GM19099 (cell line): ENCODE data around the gene NINJ2.
A peak's percentile ranks its signal among the peaks of the same experiment; 100 is the strongest.

Source experiments
- POLR2A ChIP-seq: IDR thresholded peaks from 3 replicates; pipeline ENCODE4 v1.6.1; 2011; ENCODE audit warnings: low read depth; ENCODE audit not compliant: insufficient read length; ENCODE audit errors: extremely low read depth

NINJ2 gene

DNA sequence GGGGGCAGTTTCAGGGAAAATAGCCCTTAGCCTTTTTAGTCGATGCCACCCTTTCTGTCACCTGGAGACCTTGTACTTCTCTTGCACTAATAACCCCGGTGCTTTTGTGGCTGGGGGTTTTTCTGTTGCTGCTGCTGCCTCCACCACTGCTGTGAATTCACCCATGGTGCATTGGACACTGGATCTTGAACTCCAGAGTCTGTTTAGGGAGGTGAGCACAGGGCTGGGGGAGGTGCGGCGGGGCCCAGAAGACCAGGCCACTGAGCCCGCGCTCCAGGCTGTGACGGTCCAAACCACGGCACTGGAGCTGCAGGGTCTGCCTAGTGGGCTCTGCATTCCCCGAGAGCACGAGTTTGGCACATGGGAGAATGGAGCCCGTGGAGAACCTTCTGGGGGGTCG lies 100.6 kb downstream of the NINJ2 start:
- no peak for TF ChIP-seq POLR2A

- no peak for TF ChIP-seq POLR2A
Observed at GRCh38 chr12:561908-562593, 101.2 kb downstream of the NINJ2 start.

DNA sequence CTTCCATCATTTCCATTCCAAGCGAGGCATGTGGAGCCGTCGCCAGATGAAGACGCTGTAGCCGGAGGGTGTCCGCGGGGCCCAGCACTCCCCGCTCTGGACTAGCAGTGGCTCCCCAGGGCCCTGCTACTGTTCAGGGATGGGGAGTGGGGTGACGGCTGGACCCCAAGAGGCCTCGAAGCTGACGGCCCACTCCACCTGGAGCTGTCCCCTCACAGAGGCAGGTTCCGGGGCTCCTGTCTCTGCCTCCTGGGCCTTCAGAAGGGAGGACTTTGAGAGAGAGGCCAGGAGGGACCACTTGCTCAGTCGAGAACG lies 101.9 kb downstream of the NINJ2 start:
- no peak for TF ChIP-seq POLR2A

GRCh38 chr12:560691-561390 lies 102.4 kb downstream of the NINJ2 start:
- no peak for TF ChIP-seq POLR2A

DNA sequence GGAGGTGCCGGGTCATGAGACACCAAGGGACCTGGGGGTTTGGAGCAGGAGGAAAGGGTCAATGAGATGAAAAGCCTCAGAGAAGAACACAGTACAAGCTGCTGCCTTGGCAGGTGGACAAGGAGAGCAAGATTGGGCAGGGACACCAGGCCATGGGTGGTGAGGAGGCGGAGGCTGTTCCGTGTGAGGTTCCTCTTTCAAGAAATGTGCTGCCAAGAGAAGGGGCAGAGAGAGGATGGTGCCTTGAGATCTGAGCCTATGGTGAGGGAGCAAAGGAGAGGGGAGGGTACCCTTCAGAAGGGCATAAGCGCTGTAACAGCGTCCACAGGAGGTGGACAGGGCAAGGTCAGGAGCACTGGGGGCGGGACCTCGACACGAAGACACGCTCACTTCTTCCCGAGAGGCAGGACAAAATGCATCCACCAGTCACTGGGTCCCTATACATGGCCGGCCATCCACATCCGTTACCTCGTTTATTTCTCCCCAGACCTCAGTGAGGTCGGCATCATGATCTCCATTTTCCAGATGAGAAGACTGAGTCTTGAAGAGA lies 103.3 kb downstream of the NINJ2 start:
- TF ChIP-seq POLR2A: no peak

- TF ChIP-seq POLR2A: no peak
Observed at GRCh38 chr12:559208-559905, 103.9 kb downstream of the NINJ2 start.

GRCh38 chr12:558580-558979 lies 104.7 kb downstream of the NINJ2 start:
- TF ChIP-seq POLR2A: no peak

GRCh38 chr12:556498-556897 lies 106.7 kb downstream of the NINJ2 start:
- TF ChIP-seq POLR2A: no peak

- no peak for TF ChIP-seq POLR2A
Observed at GRCh38 chr12:554001-554285, 109.3 kb downstream of the NINJ2 start.

DNA sequence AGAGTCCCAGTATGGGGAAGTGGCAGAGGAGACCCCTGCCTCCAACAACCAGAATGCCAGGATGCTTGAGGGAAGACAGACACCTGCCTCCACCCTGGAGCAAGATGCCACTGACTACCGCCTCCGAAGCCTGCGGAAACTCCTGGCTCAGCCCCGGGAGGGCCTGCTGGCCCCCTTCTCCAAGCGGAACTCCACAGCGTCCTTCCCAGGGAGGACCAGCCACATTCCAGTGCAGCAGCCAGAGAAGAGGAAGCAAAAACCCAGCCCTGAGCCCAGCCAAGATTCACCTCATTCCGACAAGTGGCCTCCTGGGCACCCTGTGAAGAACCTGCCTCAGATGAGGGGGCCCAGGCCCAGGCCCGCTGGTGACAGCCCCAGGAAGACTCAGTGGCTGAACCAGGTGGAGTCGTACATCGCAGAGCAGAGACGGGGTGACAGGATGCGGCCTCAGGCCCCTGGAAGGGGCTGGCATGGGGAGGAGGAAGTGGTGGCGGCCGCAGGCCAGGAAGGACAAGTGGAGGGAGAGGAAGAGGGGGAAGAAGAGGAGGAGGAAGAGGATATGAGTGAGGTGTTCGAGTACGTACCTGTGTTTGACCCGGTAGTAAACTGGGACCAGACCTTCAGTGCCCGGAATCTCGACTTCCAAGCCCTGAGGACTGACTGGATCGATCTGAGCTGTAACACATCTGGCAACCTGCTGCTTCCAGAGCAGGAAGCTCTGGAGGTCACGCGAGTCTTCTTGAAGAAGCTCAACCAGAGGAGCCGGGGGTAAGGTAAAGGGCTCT lies 109.8 kb downstream of the NINJ2 start:
- TF ChIP-seq POLR2A: peak; percentile 20

DNA sequence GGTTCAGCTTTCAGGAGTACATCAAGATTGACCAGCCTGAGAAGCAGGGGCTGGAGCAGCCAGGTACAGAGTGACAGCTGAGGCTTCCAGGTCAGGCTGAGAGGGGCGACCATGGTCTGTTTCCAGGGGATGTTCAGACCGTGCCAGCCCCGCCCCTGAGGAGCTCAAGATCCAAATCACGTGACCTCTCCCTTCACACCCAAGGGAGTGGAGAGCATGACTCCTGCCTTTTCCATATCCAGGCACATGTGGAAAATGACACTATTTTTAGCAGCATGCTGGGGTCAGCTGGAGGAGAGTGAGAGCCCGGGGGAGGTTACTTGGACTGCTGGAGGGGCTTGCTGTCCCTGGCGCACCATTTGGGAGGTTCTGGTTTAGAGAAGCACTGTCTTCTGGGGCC lies 110.8 kb downstream of the NINJ2 start:
- TF ChIP-seq POLR2A: no peak

- TF ChIP-seq POLR2A: no peak
Observed at GRCh38 chr12:550473-551260, 112.6 kb downstream of the NINJ2 start.

DNA sequence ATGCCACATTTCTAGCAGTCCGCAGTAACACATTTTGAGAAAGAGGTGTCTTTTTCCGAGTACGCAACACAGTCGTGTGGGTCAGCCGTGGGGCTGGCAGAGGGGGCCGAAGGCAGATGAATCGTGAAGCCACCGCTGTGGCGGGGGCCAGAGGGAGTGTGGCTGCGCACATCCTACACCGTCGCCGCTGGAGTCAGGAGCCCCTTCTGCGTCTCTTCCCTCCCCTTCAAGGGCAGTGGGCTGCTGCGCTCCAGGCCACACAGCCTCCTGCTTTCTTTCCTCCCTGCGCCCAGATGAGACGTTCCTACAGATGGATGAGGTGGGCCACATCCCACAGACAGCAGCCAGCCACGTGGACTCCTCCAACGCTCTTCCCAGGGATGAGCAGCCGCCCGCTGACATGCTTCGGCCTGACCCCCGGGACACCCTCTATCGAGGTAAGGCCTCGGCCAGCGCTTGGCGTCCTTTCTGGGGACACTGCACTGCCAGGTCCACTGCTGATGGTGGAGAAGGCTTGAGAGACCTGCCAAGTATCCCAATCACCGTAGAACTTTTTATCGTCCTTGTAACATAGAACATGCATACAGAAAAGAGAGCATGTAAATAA lies 113.7 kb downstream of the NINJ2 start:
- no peak for TF ChIP-seq POLR2A

DNA sequence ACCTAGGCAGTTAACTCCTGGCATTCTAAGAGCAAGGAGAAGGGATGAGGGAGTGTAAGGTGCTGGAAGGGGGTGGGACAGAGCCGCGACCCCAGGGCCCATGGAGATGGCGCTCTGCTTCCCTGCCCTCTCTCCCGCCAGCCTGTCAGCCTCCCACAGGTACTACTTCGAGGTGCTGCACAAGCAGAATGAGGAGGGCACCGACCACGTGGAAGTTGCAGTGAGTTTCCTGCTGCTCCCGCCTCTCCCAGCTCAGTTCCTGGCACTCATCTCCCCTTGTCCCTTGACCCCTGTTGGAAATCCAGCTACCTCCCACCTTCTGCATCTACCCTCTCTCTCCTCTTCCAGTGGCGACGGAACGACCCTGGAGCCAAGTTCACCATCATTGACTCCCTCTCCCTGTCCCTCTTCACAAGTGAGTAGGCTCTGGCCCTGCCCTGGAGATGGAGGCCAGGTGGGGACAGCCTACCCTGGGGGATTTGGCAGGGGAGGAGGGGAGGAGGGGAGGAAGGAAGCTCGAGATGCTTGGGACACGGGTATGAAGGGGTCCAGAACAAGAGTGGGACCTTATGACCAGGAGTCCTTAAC lies 115.3 kb downstream of the NINJ2 start:
- TF ChIP-seq POLR2A: no peak
